ENCODE results near the gene AQP12B.

GRCh38 chr2:240702640-240703011 is 19.9 kb upstream of the AQP12B start:
- TF ChIP-seq POLR2AphosphoS5 (IDR thresholded peaks at IDR 0.05; ENCODE audit: low read depth, low read length): no peak
- TF ChIP-seq TAF1 (IDR thresholded peaks at IDR 0.05; ENCODE audit: low read depth, low read length): no peak
- no peak for TF ChIP-seq POLR2A (IDR thresholded peaks at IDR 0.05; ENCODE audit: low read depth, low read length)
- no peak for TF ChIP-seq SPI1 (IDR thresholded peaks at IDR 0.05; ENCODE audit: low read depth, low read length)
- no peak for TF ChIP-seq PAX5 (IDR thresholded peaks at IDR 0.05; ENCODE audit: insufficient read depth, low read length, severe bottlenecking)

All from GM12891 (cell line).